Endothelial cell (in vitro differentiated cells): ENCODE data around the gene FOXRED1. TPM values are rescaled to one million over a fixed set of nuclear protein-coding genes. Genes with fewer than 3 reads are reported as not detected.

Experiments
- DNase-seq: peaks from one replicate; pipeline ENCODE4 v3.0.0; 2021; ENCODE audit warnings: low spot score
- H3K27ac Mint-ChIP-seq: one replicate; pipeline ENCODE4 v1.8.0; 2021; ENCODE audit warnings: mixed read lengths, inconsistent platforms; ENCODE audit not compliant: unreplicated experiment
- H3K27me3 Mint-ChIP-seq: one replicate; pipeline ENCODE4 v1.8.0; 2021; ENCODE audit warnings: mild to moderate bottlenecking, moderate library complexity, mixed read lengths, inconsistent platforms; ENCODE audit not compliant: unreplicated experiment
- H3K36me3 Mint-ChIP-seq: one replicate; pipeline ENCODE4 v1.8.0; 2021; ENCODE audit warnings: mild to moderate bottlenecking, low read depth, mixed read lengths, inconsistent platforms; ENCODE audit not compliant: unreplicated experiment
- H3K4me1 Mint-ChIP-seq: one replicate; pipeline ENCODE4 v1.8.0; 2021; ENCODE audit warnings: mild to moderate bottlenecking, mixed read lengths, inconsistent platforms; ENCODE audit not compliant: unreplicated experiment
- H3K4me3 Mint-ChIP-seq: one replicate; pipeline ENCODE4 v1.8.0; 2021; ENCODE audit warnings: mild to moderate bottlenecking, mixed read lengths, inconsistent platforms; ENCODE audit not compliant: unreplicated experiment
- H3K9me3 Mint-ChIP-seq: one replicate; pipeline ENCODE4 v1.8.0; 2021; ENCODE audit warnings: mixed read lengths, inconsistent platforms; ENCODE audit not compliant: unreplicated experiment
- CTCF ChIP-seq: fragments of 200-600 bp; sonication (generic); IDR thresholded peaks from one replicate; pipeline ENCODE4 v1.5.0; 2021; ENCODE audit warnings: antibody characterized with exemption; ENCODE audit not compliant: unreplicated experiment
- total RNA-seq: library from RNA; stranded (reverse); fragmentation: NEBNext Ultra II Directional; extraction: Animal tissue kit (Norgen Biotek cat#: 25700); gene quantifications from one replicate; pipeline ENCODE4 v1.2.1, GENCODE V29; 2021; ENCODE audit not compliant: unreplicated experiment

The FOXRED1 gene
- total RNA-seq, 1 donor from 2014 or later = 35.8 TPM

GRCh38 chr11:126310200-126310991 is 41.4 kb downstream of the FOXRED1 start:
- TF ChIP-seq CTCF = peak; percentile 75
- DNase-seq = peak; percentile 85
- Mint-ChIP-seq H3K4me1 (no peaks in the 10 kb centered on the region), H3K36me3 (peaks cover 4% of the 10 kb centered on the region), H3K9me3 (no peaks in the 10 kb centered on the region), H3K4me3 (no peak overlapping the region), H3K27ac (no peak overlapping the region), H3K27me3 (no peaks in the 10 kb centered on the region)

- H3K27me3 Mint-ChIP-seq = no peaks in the 10 kb centered on the region
- TF ChIP-seq CTCF = no peak
- no peaks in the 10 kb centered on the region for H3K9me3 Mint-ChIP-seq
- peaks cover 4% of the 10 kb centered on the region for H3K36me3 Mint-ChIP-seq
- DNase-seq = no peak
- H3K4me3 Mint-ChIP-seq = no peak overlapping the region
- peaks cover 2% of the 10 kb centered on the region for H3K4me1 Mint-ChIP-seq
- H3K27ac Mint-ChIP-seq = no peak overlapping the region
Measured at GRCh38 chr11:126310992-126311310, 42.0 kb downstream of the FOXRED1 start.

- peaks cover 8% of the 10 kb centered on the region for H3K36me3 Mint-ChIP-seq
- no peak overlapping the region for H3K4me3 Mint-ChIP-seq
- peaks cover 7% of the 10 kb centered on the region for H3K4me1 Mint-ChIP-seq
- no peak for TF ChIP-seq CTCF
- no peak for DNase-seq
- H3K27ac Mint-ChIP-seq = no peak overlapping the region
- no peaks in the 10 kb centered on the region for H3K27me3 Mint-ChIP-seq
- no peaks in the 10 kb centered on the region for H3K9me3 Mint-ChIP-seq
Measured at GRCh38 chr11:126311401-126312291, 42.7 kb downstream of the FOXRED1 start.

- no peak for TF ChIP-seq CTCF
- Mint-ChIP-seq H3K27me3 (no peaks in the 10 kb centered on the region), H3K27ac (no peak overlapping the region), H3K4me3 (no peak overlapping the region), H3K9me3 (no peaks in the 10 kb centered on the region), H3K4me1 (peaks cover 16% of the 10 kb centered on the region), H3K36me3 (peaks cover 12% of the 10 kb centered on the region)
- DNase-seq = no peak
Measured at GRCh38 chr11:126312961-126313360, 44.0 kb downstream of the FOXRED1 start.

GRCh38 chr11:126313826-126314225 is 44.9 kb downstream of the FOXRED1 start:
- Mint-ChIP-seq H3K4me1 (peaks cover 16% of the 10 kb centered on the region), H3K9me3 (no peaks in the 10 kb centered on the region), H3K27ac (no peak overlapping the region), H3K36me3 (peaks cover 12% of the 10 kb centered on the region), H3K27me3 (no peaks in the 10 kb centered on the region), H3K4me3 (no peak overlapping the region)
- TF ChIP-seq CTCF = no peak
- DNase-seq = no peak
